ENCODE data around the gene NDOR1.

The NDOR1 gene

DNA sequence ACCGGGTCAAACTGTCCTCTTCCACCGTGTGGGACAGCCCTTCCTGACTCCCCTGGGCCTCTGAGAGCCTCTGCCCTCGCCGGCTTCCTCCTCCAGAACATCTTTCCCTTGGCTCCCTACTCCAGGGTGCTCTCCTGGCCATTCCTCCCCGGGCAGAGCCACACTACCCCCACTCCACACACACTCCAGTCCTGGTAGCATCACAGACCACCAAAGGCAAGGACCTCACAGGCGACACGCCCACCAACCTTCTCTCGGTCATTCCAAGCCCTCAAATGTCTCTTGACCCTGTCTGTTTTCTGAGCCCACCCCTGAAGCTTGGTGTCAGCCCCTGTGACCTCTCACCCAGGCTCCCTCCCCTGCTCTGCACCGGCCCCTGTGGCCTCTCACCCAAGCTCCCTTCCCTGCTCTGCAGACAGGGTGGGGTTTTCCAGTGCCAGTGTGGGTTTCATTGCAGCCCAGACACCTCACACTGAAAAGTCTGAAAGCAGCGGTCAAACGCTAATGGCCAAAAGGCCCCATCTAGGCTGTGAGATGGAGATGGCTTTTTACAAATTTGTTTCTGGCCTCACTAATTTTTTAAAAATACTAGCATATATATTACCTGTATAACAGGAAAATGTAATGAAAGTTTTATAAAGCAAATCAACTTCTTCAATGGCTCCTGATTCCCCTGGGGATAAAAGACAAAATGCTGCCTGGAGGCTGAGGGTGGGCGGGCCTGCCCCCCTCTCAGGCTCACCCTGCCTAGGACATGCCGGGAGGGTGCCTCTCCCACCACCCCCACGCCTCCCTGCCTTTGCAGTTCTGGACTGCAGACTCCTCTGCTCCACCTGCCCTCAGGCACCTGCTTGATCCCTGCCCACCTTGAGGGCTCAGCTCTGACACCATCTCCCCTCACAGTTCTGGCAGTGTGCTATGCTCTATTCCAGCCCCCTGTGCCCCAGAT, 46.1 kb upstream of the NDOR1 start:
- H3K27me3 ChIP-seq (replicated peaks; ENCODE audit: control insufficient read depth, insufficient read depth, low read length): no peaks in the 10 kb centered on the region

DNA sequence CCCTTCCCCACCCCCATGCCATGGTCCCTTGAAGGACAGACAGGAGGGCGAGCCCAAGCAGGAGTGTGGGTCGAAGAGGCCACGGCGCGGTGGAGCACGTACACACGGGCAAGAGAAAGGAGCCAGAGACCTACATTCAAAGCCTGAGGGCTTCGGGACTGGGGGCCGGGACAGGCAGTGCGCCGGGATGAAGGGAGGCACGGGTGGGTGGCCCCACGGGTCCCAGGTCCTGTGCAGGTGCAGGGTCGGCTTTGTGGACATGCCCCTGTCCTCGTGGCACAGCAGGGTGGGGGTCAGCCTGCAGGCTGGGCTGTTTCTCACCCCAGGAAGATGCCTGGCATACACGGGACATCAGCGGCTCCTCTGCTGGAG, 45.5 kb upstream of the NDOR1 start:
- H3K36me3 ChIP-seq (ENCODE audit: control insufficient read depth, insufficient read depth, low read length): no peaks in the 10 kb centered on the region
- H3K4me3 ChIP-seq (replicated peaks; ENCODE audit: low read depth, low read length): no peak overlapping the region
- TF ChIP-seq, protein P1, sequence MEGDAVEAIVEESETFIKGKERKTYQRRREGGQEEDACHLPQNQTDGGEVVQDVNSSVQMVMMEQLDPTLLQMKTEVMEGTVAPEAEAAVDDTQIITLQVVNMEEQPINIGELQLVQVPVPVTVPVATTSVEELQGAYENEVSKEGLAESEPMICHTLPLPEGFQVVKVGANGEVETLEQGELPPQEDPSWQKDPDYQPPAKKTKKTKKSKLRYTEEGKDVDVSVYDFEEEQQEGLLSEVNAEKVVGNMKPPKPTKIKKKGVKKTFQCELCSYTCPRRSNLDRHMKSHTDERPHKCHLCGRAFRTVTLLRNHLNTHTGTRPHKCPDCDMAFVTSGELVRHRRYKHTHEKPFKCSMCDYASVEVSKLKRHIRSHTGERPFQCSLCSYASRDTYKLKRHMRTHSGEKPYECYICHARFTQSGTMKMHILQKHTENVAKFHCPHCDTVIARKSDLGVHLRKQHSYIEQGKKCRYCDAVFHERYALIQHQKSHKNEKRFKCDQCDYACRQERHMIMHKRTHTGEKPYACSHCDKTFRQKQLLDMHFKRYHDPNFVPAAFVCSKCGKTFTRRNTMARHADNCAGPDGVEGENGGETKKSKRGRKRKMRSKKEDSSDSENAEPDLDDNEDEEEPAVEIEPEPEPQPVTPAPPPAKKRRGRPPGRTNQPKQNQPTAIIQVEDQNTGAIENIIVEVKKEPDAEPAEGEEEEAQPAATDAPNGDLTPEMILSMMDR (IDR thresholded peaks at IDR 0.05; ENCODE audit: insufficient read depth, low read length, poor library complexity, severe bottlenecking): no peak
- DNase-seq (ENCODE audit: extremely low read depth, insufficient read length): no peak
- no peaks in the 10 kb centered on the region for H3K27me3 ChIP-seq (replicated peaks; ENCODE audit: control insufficient read depth, insufficient read depth, low read length)

More for the DNA sequence above, 46.1 kb upstream of the NDOR1 start:
- DNase-seq (ENCODE audit: extremely low read depth, insufficient read length): no peak
- Histone ChIP-seq H3K4me3 (replicated peaks; ENCODE audit: low read depth, low read length) (no peak overlapping the region), H3K36me3 (ENCODE audit: control insufficient read depth, insufficient read depth, low read length) (no peaks in the 10 kb centered on the region)
- TF ChIP-seq, protein P1 (IDR thresholded peaks at IDR 0.05; ENCODE audit: insufficient read depth, low read length, poor library complexity, severe bottlenecking): no peak

DNA sequence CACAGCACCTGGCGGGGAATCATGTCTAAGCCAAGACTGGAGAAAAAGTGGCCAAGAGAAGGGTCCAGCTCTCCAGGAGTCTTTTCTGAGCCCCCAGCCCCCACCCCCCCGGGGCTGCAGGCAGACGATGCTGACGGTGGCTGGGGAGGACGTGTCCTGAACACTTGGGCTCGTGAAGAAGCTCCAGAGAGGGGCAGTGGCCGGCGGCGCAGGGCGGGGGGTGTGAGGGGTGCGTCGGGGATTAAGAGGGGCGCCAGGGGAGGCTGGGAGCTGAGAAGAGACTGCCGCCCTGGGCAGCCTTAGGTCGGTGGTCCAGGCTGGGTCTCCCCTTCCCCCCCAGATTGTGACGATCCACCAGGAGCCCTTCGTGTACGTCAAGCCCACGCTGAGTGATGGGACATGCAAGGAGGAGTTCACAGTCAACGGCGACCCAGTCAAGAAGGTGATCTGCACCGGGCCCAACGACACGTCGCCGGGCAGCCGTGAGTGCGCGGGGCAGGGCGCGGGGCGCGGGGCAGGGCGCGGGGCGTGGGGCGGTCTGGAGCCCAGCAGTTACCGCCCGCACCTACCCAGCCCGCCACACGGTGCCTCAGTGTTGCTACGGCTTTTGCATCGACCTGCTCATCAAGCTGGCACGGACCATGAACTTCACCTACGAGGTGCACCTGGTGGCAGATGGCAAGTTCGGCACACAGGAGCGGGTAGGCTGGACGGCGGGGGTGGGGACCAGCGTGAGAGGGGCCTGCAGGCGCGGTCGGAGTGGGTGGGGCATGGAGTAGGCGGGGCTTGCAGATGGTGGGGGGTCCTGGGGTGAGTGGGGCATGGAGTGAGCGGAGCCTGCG, 44.6 kb upstream of the NDOR1 start:
- no peaks in the 10 kb centered on the region for H3K36me3 ChIP-seq (ENCODE audit: control insufficient read depth, insufficient read depth, low read length)
- H3K4me3 ChIP-seq (replicated peaks; ENCODE audit: low read depth, low read length): no peak overlapping the region
- no peaks in the 10 kb centered on the region for H3K27me3 ChIP-seq (replicated peaks; ENCODE audit: control insufficient read depth, insufficient read depth, low read length)
- no peak for DNase-seq (ENCODE audit: extremely low read depth, insufficient read length)
- TF ChIP-seq, protein P1 (IDR thresholded peaks at IDR 0.05; ENCODE audit: insufficient read depth, low read length, poor library complexity, severe bottlenecking): no peak

DNA sequence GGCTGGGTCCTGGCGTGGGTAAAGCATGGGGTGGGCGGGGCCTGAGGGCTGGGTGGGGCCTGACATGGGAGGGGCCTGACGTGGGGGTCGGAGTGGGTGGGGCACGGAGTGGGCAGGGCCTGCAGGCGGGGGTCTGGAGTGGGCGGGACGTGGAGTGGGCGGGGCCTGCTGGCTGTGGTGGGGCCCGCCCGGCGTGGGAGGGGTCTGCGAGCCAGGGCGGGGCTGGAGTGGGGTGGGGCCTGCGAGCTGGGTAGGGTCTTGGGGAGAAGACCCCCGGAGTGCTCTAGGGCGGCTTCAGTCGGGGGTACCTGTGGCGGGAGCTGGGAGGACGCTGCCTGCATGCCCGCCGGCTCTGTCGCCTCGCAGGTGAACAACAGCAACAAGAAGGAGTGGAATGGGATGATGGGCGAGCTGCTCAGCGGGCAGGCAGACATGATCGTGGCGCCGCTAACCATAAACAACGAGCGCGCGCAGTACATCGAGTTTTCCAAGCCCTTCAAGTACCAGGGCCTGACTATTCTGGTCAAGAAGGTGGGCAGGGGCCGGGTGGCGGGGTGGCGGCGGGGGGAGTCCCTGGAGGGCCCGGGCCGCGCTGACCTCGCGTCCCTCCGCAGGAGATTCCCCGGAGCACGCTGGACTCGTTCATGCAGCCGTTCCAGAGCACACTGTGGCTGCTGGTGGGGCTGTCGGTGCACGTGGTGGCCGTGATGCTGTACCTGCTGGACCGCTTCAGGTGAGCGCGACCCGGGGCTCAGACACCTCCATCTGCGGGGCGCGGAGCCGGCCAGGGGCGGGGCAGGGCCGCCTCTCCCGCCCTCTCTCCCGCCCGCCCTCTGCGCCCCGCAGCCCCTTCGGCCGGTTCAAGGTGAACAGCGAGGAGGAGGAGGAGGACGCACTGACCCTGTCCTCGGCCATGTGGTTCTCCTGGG, 43.7 kb upstream of the NDOR1 start:
- TF ChIP-seq, protein P1 (IDR thresholded peaks at IDR 0.05; ENCODE audit: insufficient read depth, low read length, poor library complexity, severe bottlenecking): no peak
- H3K36me3 ChIP-seq (ENCODE audit: control insufficient read depth, insufficient read depth, low read length): no peaks in the 10 kb centered on the region
- no peak for DNase-seq (ENCODE audit: extremely low read depth, insufficient read length)
- H3K4me3 ChIP-seq (replicated peaks; ENCODE audit: low read depth, low read length): no peak overlapping the region
- no peaks in the 10 kb centered on the region; the same call in 1 of the 2 replicates for H3K27me3 ChIP-seq (replicated peaks; ENCODE audit: control insufficient read depth, insufficient read depth, low read length)
